Mucosa of stomach (tissue), 1 donor: ENCODE results near the gene CATSPERD.

Experiments
- H3K27me3 ChIP-seq: one replicate; pipeline ENCODE4 v1.7.0; 2013; ENCODE audit warnings: mild to moderate bottlenecking, low read length; ENCODE audit not compliant: control insufficient read depth, insufficient read depth
- H3K36me3 ChIP-seq: one replicate; pipeline ENCODE4 v1.7.0; 2013; ENCODE audit warnings: low read length; ENCODE audit not compliant: control insufficient read depth, insufficient read depth
- H3K4me1 ChIP-seq: one replicate; pipeline ENCODE4 v1.7.0; 2013; ENCODE audit warnings: mild to moderate bottlenecking, low read length; ENCODE audit not compliant: control insufficient read depth, insufficient read depth
- H3K4me3 ChIP-seq: one replicate; pipeline ENCODE4 v1.7.0; 2013; ENCODE audit warnings: low read length
- H3K9ac ChIP-seq: one replicate; pipeline ENCODE4 v1.7.0; 2013; ENCODE audit warnings: mild to moderate bottlenecking, low read length, moderate library complexity
- H3K9me3 ChIP-seq: one replicate; pipeline ENCODE4 v1.7.0; 2013; ENCODE audit warnings: mild to moderate bottlenecking, low read length, moderate library complexity; ENCODE audit not compliant: control insufficient read depth
- donor health status: Pancreatic carcinoma.

Gene CATSPERD

DNA sequence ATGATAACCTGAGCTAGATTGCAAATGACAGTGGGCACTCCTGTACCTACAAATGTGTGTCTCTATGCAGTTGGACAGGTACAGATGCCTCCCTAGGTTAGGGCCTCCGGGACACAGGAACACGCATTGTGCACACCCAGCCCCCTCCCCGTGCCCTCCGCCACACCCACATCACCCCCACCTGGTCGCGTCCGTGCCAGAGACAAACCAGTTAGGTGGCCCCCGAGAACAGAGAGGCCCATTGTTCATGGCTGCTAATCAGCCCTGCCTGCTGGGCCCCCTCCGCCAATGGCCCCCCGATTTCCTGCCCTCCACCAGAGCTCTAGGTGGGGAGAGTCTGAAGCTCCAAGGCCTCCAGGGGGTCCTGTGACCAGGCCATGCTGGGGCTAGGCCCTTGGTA lies 98.2 kb downstream of the CATSPERD start:
- H3K9me3 ChIP-seq = no peaks in the 10 kb centered on the region
- H3K9ac ChIP-seq = no peak overlapping the region
- peaks cover 6% of the 10 kb centered on the region for H3K4me1 ChIP-seq
- H3K27me3 ChIP-seq = no peaks in the 10 kb centered on the region
- no peaks in the 10 kb centered on the region for H3K36me3 ChIP-seq
- H3K4me3 ChIP-seq = no peak overlapping the region

DNA sequence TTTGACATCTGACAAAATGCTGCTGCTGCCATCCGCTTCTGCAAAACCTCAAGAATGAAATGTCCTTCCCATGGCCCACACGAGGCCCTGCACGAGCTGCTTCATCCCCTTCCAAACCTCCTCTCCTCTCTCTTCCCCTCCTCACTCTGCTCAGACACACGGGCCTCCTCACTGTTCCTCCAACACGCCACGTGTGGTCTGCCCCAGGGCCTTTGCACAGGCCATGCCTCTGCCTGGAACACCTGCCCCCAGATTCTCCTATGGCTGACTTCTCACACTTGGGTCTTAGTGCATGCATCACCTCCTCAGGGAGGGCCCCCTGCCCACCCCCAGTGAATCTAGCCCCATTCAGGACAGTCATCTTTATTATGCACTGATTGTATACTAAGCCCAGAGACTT lies 100.3 kb downstream of the CATSPERD start:
- Histone ChIP-seq H3K9ac (no peak overlapping the region), H3K9me3 (no peaks in the 10 kb centered on the region), H3K4me1 (peaks cover 6% of the 10 kb centered on the region), H3K4me3 (no peak overlapping the region), H3K27me3 (no peaks in the 10 kb centered on the region), H3K36me3 (no peaks in the 10 kb centered on the region)

DNA sequence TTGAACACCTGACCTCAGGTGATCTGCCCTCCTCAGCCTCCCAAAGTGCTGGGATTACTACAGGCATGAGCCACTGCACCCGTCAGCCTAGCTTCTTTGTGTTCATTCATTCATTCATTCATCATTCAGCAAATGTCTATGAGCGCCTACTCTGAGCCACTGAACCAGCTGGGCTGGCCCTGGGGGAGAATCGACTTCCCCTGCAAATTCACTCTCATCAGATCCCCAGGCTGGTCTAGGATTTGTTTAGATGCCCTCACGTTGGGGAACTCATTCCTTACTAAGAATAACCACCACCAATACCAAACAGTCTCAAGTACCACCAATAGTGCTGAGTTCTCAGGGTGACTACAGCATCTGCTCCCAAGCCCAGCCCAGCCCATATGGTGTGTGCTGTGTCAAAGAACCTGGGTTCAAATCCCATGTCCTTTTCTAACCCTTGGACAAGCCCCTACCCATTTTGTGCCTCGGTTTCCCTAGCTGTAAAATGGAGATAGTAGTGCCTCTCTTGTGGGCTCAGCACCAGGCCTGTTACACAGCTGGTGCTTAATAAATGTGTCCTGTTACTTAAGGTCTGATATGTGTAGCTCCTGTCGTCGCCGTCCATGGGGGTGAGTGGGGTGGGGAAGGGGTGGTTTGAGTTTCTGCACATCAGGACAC lies 101.2 kb downstream of the CATSPERD start:
- Histone ChIP-seq H3K4me3 (no peak overlapping the region), H3K4me1 (peaks cover 6% of the 10 kb centered on the region), H3K36me3 (no peaks in the 10 kb centered on the region), H3K9ac (no peak overlapping the region), H3K27me3 (no peaks in the 10 kb centered on the region), H3K9me3 (no peaks in the 10 kb centered on the region)

DNA sequence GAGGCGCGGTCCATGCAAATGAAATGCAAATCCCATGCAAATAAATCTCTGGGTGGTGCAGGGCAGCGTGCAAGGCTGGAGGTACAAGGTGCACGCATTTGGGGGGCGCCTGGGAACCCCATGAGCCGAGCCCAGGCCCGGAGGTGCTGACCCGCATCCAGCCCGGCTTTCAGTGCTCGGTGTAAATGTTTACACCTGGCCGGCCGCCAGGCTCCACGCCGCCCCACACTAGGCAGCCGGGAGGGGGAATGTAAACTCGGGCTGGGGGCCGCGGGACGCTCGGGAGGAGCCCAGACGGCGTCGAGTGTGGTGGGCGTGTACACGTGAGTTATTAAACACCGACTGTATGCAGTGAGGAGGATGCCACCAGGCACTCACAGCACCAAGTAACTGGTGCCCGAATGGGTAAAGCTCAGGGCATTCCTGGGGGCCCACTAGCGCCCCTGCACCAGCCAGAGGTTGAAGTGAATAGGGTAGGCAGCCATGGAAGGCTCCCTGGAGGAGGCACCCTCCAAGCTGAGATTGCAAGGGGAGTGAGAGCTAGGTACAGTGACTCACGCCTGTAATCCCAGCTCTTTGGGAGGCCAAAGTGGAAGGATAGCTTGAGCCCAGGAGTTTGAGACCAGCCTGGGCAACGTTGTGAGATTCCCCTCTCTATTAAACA lies 101.9 kb downstream of the CATSPERD start:
- no peaks in the 10 kb centered on the region for H3K27me3 ChIP-seq
- peaks cover 12% of the 10 kb centered on the region for H3K4me1 ChIP-seq

DNA sequence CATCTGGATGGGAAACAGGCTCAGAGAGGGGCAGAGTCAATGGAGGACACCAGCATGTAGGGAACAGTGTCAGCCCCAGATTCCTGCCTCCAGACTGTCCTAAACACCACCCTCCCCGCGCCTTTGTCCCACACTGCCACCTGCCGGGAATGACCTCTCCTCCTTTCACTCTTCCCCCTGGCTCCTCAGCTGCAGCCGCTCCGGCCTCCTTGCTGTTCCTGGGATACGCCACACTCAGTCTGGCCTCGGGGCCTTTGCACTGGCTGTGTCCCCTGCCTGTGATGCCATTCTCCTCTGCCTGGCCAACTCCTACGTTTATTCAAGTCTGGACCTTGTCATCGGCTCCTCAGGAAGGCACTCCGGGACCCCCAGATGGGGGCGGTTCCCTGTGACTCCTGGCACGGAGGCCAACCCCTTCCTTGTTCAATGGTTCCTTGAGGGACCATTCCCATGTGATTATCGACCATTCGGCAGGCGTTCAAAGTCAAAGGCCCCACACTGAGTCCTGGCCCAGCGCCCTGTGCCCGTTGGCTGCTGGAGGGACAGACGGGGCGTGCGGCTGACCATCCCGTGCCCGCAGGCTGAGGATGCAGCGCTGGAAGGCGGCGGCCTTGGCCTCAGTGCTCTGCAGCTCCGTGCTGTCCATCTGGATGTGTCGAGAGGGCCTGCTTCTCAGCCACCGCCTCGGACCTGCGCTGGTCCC lies 103.3 kb downstream of the CATSPERD start:
- no peak overlapping the region for H3K9ac ChIP-seq
- no peak overlapping the region for H3K4me3 ChIP-seq
- H3K27me3 ChIP-seq = peaks cover 5% of the 10 kb centered on the region
- H3K4me1 ChIP-seq = peaks cover 21% of the 10 kb centered on the region
- no peaks in the 10 kb centered on the region for H3K36me3 ChIP-seq
- no peaks in the 10 kb centered on the region for H3K9me3 ChIP-seq

More for the DNA sequence above, 101.9 kb downstream of the CATSPERD start:
- H3K9me3 ChIP-seq = no peaks in the 10 kb centered on the region
- no peak overlapping the region for H3K9ac ChIP-seq
- no peak overlapping the region for H3K4me3 ChIP-seq
- H3K36me3 ChIP-seq = no peaks in the 10 kb centered on the region

DNA sequence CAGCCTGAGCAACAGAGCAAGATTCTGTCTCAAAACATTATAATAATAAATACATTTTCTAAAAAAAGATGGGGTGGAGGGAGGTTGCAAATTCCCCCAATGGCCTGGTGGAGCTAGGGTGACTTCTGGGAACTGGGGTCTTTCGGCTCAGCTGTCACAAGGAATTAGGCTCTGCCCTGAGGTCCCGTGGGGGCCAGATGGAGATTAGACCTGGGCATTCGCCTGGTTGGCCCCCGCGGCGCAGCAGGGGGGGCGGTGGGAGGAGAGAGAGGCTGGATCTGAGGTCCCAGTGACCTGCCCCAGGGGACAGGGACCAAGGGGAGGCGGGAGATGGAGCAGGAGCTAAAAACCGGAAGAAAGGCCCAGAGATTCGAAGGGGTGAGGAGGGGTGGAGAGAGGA lies 104.3 kb downstream of the CATSPERD start:
- peaks cover 31% of the 10 kb centered on the region for H3K4me1 ChIP-seq
- no peaks in the 10 kb centered on the region for H3K36me3 ChIP-seq
- H3K9ac ChIP-seq = no peak overlapping the region
- H3K4me3 ChIP-seq = no peak overlapping the region
- peaks cover 8% of the 10 kb centered on the region for H3K27me3 ChIP-seq
- H3K9me3 ChIP-seq = no peaks in the 10 kb centered on the region

DNA sequence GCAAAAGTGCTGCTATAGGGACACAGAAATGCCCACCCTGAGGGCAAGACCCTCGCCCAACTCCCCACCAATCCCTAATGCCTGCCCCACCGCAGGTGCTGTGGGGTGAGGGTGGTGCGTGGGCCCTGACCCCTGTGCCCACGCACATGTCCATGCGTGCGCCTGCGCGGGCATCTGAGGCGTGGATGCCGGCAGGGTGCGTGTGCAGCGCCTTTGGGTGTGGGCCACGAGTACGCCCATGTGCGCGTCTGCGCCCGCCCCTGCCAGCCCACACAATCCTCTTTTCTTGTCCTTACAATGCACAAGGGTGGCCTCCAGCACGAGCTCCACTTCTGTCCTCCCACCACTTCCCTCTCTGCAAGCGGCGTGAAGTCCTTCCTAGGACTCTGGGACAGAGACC lies 104.7 kb downstream of the CATSPERD start:
- Histone ChIP-seq H3K9ac (no peak overlapping the region), H3K4me3 (no peak overlapping the region), H3K36me3 (no peaks in the 10 kb centered on the region), H3K9me3 (no peaks in the 10 kb centered on the region), H3K27me3 (peaks cover 8% of the 10 kb centered on the region), H3K4me1 (peaks cover 33% of the 10 kb centered on the region)

DNA sequence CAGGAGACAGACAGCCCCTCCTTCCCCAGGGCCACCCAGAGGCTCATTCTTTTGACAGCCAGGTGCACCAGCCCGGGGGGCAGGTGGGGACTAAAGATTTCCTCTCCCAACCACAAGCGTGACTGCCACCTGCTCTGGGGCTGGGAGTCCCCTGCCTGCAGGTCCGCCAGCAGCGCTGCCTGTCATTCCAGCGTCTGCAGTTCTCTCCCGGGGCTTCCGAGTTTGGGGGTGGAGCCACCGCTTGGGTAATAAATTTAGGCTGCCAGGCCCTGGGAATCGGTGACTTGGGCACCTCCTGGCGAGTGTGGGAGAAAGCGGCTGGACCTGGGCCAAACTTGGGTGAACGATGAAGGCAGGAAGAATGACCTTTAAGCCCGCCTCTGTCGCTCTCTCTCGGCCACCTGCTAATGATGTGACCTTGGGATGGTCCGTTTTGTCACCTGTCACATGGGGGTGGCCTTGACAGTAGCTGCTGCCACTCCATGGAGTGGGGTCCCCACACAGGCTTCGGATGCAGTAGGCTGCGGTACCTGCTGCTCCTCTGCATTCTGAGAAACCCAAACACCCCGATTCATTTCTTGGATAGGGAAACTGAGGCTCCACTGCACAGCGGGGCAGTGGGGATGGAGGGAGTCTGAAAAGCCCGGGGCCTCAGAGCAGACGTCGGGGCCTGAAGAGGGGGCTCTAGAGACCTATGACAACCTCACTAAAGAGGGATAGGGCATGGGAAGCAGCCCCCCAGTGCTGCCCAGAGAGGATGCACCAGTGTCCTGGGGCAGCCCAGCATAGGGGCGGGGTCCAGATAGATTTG lies 106.3 kb downstream of the CATSPERD start:
- peaks cover 33% of the 10 kb centered on the region for H3K4me1 ChIP-seq
- no peaks in the 10 kb centered on the region for H3K9me3 ChIP-seq
- H3K4me3 ChIP-seq = no peak overlapping the region
- H3K36me3 ChIP-seq = no peaks in the 10 kb centered on the region
- peak overlapping the region; percentile 9 for H3K9ac ChIP-seq
- H3K27me3 ChIP-seq = peaks cover 8% of the 10 kb centered on the region

DNA sequence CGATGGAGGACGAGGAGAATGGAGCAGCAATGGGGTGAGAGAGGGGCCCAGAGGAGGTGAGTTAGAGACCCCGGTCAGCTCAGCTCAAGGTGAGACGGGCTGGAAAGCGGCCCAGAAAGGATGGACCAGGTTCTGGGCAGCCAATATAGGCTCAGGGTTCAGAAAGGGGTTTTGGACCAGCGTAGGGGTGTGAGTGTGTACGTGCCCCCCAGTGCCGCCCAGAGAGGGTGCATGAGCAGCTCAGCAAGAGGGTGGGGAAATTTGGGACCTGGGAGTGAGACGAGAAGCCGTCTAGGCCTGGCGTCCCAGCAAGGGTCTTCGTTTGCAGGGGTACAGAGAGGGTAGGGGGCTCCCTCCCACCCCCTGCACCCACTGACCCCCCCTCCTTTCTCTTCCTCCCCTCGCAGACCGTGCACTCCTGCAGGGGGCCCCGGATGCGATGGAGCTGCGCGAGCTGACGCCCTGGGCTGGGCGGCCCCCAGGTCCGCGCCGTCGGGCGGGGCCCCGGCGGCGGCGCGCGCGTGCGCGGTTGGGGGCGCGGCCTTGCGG lies 107.0 kb downstream of the CATSPERD start:
- Histone ChIP-seq H3K27me3 (peaks cover 8% of the 10 kb centered on the region), H3K9ac (peak overlapping the region; percentile 9), H3K4me1 (peaks cover 27% of the 10 kb centered on the region), H3K36me3 (no peaks in the 10 kb centered on the region), H3K4me3 (no peak overlapping the region), H3K9me3 (no peaks in the 10 kb centered on the region)

DNA sequence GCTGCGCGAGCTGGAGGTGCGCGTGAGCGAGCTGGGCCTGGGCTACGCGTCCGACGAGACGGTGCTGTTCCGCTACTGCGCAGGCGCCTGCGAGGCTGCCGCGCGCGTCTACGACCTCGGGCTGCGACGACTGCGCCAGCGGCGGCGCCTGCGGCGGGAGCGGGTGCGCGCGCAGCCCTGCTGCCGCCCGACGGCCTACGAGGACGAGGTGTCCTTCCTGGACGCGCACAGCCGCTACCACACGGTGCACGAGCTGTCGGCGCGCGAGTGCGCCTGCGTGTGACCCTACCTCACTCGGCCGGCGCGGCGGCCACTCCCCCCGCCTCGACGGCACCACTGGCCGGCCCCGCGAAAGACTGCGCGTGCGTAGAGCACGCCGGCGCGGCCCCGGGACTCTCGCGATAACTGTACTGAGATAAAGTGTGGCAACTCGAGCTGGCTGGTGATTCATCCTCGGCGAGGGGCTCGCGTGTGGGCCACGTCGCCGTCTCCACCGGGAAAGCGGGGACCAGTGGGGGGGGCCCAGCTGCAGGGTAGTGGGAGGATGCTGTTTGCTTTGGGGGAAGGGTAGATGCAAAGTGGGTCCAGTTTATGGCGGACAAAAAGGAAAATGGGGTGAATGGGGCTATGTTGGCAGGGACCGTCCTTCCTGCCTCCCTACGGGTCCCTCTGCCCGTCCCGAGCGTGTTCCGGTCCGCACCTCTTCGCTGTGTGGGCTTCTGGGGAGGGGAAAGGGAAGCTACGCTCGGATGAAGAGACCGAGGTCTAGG lies 107.6 kb downstream of the CATSPERD start:
- H3K9me3 ChIP-seq = no peaks in the 10 kb centered on the region
- peak overlapping the region; percentile 84 for H3K9ac ChIP-seq
- peaks cover 27% of the 10 kb centered on the region for H3K4me1 ChIP-seq
- H3K27me3 ChIP-seq = peaks cover 8% of the 10 kb centered on the region
- H3K36me3 ChIP-seq = no peaks in the 10 kb centered on the region
- H3K4me3 ChIP-seq = peak overlapping the region; percentile 67
